NT2/D1 (cell line): Measurements from ENCODE around the gene SMAD6.

Experiments used
- YY1 ChIP-seq: IDR thresholded peaks from 2 replicates; pipeline ENCODE4 v1.6.1; 2011; ENCODE audit not compliant: insufficient read length, insufficient read depth
- ZNF274 ChIP-seq: IDR thresholded peaks from 2 replicates; pipeline ENCODE4 v1.6.1; 2011; ENCODE audit warnings: mild to moderate bottlenecking, low read depth, low read length

DNA sequence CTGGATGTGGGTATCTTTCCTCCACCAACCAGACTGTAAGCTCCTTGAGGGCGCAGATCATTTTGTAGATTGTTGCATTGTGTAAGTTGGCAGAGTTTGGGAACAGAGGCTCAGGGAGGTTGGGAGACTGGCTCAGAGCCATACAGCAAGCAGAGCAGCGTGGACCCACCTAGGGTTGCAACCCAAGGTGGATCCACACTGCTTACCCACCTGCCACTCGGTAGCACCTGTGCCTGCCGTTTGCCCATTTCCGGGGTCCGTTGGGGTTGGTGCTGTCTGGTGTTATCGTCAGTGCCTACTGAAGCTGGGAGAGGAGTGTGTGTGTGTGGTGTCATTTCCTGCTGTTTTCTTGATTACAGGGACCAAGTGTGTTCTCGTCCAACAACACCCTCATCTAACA lies 19.0 kb downstream of the SMAD6 start:
- TF ChIP-seq ZNF274, result no peak
- no peak for TF ChIP-seq YY1
